ENCODE results near the gene LLGL2.

DNA sequence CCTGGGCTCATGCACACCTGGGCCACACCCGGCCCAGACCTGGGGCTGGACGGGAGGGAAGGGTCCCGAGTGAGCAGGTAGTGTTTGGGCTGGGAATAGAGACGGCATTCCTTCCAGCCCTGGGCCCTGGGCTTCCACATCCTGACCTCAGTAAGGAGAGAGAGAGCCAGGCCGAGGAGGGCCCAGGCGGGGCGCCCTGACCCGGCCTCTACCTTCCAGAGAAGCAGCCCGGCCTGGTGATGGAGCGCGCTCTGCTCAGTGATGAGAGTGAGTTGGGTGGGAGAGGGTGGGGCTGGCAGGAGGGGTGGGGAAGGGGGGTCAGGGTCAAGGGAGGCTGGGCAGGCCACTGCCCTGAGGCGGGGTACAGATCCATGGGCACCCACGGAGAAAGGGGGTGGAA, 48.5 kb downstream of the LLGL2 start:
- TF ChIP-seq, protein P1, sequence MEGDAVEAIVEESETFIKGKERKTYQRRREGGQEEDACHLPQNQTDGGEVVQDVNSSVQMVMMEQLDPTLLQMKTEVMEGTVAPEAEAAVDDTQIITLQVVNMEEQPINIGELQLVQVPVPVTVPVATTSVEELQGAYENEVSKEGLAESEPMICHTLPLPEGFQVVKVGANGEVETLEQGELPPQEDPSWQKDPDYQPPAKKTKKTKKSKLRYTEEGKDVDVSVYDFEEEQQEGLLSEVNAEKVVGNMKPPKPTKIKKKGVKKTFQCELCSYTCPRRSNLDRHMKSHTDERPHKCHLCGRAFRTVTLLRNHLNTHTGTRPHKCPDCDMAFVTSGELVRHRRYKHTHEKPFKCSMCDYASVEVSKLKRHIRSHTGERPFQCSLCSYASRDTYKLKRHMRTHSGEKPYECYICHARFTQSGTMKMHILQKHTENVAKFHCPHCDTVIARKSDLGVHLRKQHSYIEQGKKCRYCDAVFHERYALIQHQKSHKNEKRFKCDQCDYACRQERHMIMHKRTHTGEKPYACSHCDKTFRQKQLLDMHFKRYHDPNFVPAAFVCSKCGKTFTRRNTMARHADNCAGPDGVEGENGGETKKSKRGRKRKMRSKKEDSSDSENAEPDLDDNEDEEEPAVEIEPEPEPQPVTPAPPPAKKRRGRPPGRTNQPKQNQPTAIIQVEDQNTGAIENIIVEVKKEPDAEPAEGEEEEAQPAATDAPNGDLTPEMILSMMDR (IDR thresholded peaks at IDR 0.05 in 2 of 3, conservative IDR thresholded peaks at IDR 0.05 in 1 of 3; ENCODE audit: control insufficient read depth in 2 of 3, extremely low read depth in 1 of 3, insufficient read depth in 1 of 3, low read depth in 3 of 3, low read length in 3 of 3), result no peak
- TF ChIP-seq TCF12 (IDR thresholded peaks at IDR 0.05; ENCODE audit: low read depth, low read length), result no peak
- no peak for TF ChIP-seq POLR2AphosphoS5 (IDR thresholded peaks at IDR 0.05; ENCODE audit: low read length)
- TF ChIP-seq FOXM1 (IDR thresholded peaks at IDR 0.05; ENCODE audit: low read depth, low read length), result no peak
- TF ChIP-seq SIX5 (IDR thresholded peaks at IDR 0.05; ENCODE audit: low read depth, low read length, severe bottlenecking), result no peak
- TF ChIP-seq RCOR1 (conservative IDR thresholded peaks at IDR 0.05; ENCODE audit: low read depth, low read length), result no peak
- TF ChIP-seq, protein P2, sequence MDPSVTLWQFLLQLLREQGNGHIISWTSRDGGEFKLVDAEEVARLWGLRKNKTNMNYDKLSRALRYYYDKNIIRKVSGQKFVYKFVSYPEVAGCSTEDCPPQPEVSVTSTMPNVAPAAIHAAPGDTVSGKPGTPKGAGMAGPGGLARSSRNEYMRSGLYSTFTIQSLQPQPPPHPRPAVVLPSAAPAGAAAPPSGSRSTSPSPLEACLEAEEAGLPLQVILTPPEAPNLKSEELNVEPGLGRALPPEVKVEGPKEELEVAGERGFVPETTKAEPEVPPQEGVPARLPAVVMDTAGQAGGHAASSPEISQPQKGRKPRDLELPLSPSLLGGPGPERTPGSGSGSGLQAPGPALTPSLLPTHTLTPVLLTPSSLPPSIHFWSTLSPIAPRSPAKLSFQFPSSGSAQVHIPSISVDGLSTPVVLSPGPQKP (IDR thresholded peaks at IDR 0.05; ENCODE audit: low read depth, low read length), result no peak
- no peak for TF ChIP-seq ETV6 (conservative IDR thresholded peaks at IDR 0.05 in 1 of 2, IDR thresholded peaks at IDR 0.05 in 1 of 2; ENCODE audit: borderline replicate concordance in 1 of 2, low read depth in 1 of 2)
